Measurements from ENCODE around the gene NECAB2.

GRCh38 chr16:84007520-84007919 lies 39.5 kb downstream of the NECAB2 start:
- TF ChIP-seq CTCF (IDR thresholded peaks at IDR 0.05) (no peak), POLR2A (IDR thresholded peaks at IDR 0.05; ENCODE audit: low read depth) (no peak)
